HFF-Myc (cell line): ENCODE results near the gene GJD3.

Source experiments
- DNase-seq: peaks from one replicate; pipeline ENCODE4 v3.0.0-alpha.2; 2011; ENCODE audit warnings: low read depth; ENCODE audit errors: extremely low read depth
- H3K4me3 ChIP-seq: replicated peaks from 2 replicates; pipeline ENCODE4 v1.5.1; 2011; ENCODE audit warnings: low read depth, mild to moderate bottlenecking, control low read depth, low read length
- CTCF ChIP-seq: IDR thresholded peaks from 2 replicates; pipeline ENCODE4 v1.5.1; 2012; ENCODE audit warnings: mild to moderate bottlenecking, low read depth, low read length, control low read depth; ENCODE audit errors: missing control alignments

Gene GJD3

GRCh38 chr17:40341808-40342503, 22.6 kb downstream of the GJD3 start:
- H3K4me3 ChIP-seq = peak overlapping the region; percentile 42
- DNase-seq = no peak
- no peak for TF ChIP-seq CTCF

- TF ChIP-seq CTCF = no peak
- H3K4me3 ChIP-seq = peak overlapping the region; percentile 42
- no peak for DNase-seq
These were observed 23.4 kb downstream of the GJD3 start for GRCh38 chr17:40340880-40341807.

GRCh38 chr17:40340327-40340726, 24.2 kb downstream of the GJD3 start:
- no peak for DNase-seq
- H3K4me3 ChIP-seq = no peak overlapping the region
- no peak for TF ChIP-seq CTCF

GRCh38 chr17:40338941-40339649, 25.4 kb downstream of the GJD3 start:
- H3K4me3 ChIP-seq = no peak overlapping the region
- DNase-seq = no peak
- TF ChIP-seq CTCF = no peak

GRCh38 chr17:40338058-40338457, 26.5 kb downstream of the GJD3 start:
- TF ChIP-seq CTCF = no peak
- DNase-seq = no peak
- H3K4me3 ChIP-seq = no peak overlapping the region

- no peak overlapping the region for H3K4me3 ChIP-seq
- DNase-seq = no peak
- no peak for TF ChIP-seq CTCF
These were observed 27.2 kb downstream of the GJD3 start for GRCh38 chr17:40337351-40337750.
